GM21528 (cell line): ENCODE measurements around the gene GLIS1.

ENCODE experiments used
- ATAC-seq: cut with Tn5 transposase; IDR thresholded peaks from one replicate; pipeline ENCODE4 v1.9.1; 2021; ENCODE audit warnings: mild to moderate bottlenecking, moderate library complexity; ENCODE audit not compliant: unreplicated experiment, low FRiP score

The GLIS1 gene

GRCh38 chr1:53553734-53554509, 185.0 kb downstream of the GLIS1 start:
- no peak for ATAC-seq

DNA sequence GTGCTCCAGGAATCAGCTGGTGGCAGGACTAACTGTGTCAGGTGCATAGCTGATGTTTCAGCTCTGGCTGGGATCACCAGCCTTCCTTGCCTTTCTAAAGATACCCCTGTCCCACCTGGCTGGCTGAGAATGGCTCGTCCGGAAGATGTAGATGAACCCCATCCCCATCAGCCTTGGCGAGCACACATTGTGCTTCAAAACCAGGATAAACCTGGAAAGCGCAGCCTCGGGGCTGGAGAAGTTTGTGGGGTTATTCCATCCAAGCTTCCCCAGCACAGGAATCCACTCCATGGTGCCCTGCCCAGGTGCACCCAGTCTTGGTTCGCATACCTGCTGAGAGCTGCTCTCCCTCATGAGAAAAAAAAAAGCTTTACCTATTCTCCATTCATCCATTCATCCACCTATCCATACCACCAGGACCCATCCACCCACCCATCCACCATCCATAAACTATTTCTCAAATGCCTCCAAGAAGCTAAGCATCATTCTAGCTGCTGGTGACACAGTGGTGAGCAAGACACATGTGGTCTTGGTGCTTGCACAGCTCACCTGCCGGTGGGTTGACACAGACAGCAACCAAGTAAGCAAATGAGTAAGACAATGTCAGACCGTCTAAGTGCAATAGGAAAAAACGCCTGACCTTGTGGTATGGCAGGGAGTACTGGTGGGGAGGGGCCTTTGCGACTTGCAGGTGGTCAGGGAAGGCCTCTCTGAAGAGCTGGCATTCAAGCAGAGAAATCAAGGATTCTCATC, 185.8 kb downstream of the GLIS1 start:
- ATAC-seq = no peak

- ATAC-seq = no peak
Measured at GRCh38 chr1:53552146-53552861, 186.7 kb downstream of the GLIS1 start.

- ATAC-seq = no peak
Measured at GRCh38 chr1:53551428-53551995, 187.5 kb downstream of the GLIS1 start.

GRCh38 chr1:53550201-53550741, 188.7 kb downstream of the GLIS1 start:
- ATAC-seq = no peak

DNA sequence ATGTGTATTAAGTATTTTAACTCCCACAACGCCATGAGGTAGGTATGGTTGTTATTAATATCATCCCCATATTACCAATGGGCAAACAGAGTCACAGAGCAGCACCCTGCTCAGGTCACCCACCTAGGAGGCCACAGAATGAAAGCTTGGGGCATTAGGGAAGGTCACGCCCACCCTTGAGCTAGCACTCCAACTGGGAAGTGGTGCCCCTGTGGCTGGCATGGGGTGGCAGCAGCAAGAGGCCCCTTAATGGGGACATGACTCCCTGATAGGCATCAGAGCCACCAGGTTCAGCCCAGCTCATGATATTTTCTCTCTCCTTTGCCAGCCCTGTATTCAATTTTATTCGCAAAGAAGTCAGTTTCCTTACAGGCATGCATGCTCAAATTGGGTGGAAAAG, 189.2 kb downstream of the GLIS1 start:
- ATAC-seq = no peak

GRCh38 chr1:53549287-53549686, 189.7 kb downstream of the GLIS1 start:
- ATAC-seq = no peak

- no peak for ATAC-seq
Measured at GRCh38 chr1:53548031-53548491, 190.9 kb downstream of the GLIS1 start.

GRCh38 chr1:53547231-53547790, 191.7 kb downstream of the GLIS1 start:
- ATAC-seq = no peak

- ATAC-seq = no peak
Measured at GRCh38 chr1:53546409-53547155, 192.4 kb downstream of the GLIS1 start.

- no peak for ATAC-seq
Measured at GRCh38 chr1:53545663-53546408, 193.1 kb downstream of the GLIS1 start.

GRCh38 chr1:53544728-53545515, 194.0 kb downstream of the GLIS1 start:
- ATAC-seq = no peak

DNA sequence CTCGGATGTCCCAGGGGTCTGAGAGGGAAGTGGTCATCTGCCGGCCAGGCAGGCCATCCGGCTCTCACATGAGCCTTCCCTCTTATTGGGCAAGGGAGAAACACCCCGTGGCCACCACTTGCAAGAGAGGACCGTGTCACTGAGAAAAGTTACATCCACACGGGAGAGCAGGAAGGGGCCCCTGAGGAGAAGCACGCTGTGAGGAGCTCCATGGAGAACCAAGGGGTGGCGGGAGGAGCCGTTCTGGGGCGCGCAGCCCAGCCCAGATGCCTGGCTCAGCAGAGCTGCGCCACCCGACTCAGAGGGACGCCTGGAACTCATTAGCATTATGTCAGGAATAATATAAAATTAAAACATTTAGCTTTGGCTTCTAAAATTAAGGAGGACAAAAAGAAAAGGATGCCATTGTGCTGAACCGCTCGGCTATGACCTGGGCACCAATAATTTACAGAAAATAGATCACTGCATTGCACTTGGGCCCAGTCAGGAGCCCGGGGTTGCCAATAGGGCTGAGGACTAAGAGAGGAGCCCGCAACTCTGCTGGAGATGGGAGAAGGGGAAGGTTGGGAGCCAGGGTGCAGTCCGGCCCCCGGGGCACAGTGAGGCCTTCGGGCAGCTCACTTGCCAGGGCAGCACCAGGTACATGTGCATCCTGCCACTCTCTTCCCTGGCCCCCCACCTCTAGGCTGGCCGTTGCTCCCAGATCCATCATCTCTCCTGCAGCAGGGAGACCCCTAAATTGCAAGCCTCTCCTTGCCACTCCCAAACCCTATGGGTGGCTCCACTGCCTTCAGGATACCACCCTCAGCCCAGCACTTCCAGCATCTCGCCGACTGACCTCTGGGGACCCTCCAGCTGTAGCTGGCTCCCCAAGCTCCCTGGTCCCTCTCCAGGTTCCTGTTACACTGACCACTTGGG, 194.9 kb downstream of the GLIS1 start:
- no peak for ATAC-seq

DNA sequence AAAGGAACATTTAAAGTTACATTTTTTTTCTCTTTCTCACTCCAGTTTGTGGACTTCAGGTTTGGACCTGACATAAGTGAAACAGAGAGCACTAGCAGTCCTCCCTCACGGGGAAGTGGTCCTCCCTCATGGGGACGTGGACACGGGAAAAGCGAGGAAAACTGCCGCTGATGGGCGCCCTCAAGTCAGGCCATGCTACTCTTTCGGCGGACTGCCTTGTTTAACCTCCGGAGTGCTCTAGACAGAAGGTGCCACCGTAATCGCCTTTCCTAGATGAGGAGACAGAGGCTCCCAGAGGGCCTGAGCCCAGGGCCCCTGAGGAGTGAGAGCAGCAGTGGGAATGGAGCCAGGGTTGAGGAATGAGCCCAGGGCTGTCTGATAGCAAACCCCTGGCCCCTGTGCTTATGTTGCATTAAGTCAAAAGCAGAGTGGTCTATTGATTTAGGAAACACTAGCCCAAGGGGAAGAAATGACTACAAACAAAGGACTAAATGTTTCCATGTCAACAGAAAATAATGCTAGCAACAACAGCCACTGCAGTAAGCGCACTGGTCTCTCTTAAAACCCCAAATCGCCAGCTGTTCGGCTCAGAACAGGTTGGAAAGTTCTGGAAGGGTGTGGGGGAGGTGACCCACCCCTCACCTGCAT, 195.7 kb downstream of the GLIS1 start:
- no peak for ATAC-seq

DNA sequence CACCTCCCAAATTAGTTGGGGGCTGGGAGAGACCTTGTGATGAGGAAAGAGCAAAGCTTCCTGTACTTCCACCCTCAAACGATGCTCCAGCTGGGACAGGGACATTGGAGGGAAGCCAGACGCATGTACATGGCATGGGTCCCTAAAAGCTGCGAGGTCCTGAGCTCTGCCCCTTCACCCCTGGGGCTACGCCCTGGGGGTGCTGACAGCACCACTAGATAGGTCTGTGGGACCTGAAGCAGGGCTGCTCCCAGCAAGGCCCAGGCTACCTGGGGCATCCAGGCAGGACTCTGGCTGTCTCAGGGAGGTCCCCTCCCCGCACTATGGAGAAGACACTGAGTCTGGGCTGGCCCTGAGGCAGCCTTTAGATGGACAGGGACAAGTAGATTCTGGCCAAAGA, 196.4 kb downstream of the GLIS1 start:
- no peak for ATAC-seq

GRCh38 chr1:53541761-53542550, 197.0 kb downstream of the GLIS1 start:
- ATAC-seq = no peak
